Activated effector memory CD4-positive, alpha-beta T cell treated with Interleukin-2 at 50 U/mL for 16 hours (primary cell): ENCODE results near the gene RYR3.
"Not testable (repeated sequence)": the region's sequence is repeated elsewhere in the genome, so short reads cannot be mapped to it uniquely, and the experiment has no call there.

Source experiments
- DNase-seq: peaks from one replicate; pipeline ENCODE4 v3.0.0-alpha.2; 2020

The RYR3 gene

GRCh38 chr15:33795070-33795469 is 484.3 kb downstream of the RYR3 start:
- no peak for DNase-seq

GRCh38 chr15:33797651-33798050 is 486.9 kb downstream of the RYR3 start:
- DNase-seq, result no peak

DNA sequence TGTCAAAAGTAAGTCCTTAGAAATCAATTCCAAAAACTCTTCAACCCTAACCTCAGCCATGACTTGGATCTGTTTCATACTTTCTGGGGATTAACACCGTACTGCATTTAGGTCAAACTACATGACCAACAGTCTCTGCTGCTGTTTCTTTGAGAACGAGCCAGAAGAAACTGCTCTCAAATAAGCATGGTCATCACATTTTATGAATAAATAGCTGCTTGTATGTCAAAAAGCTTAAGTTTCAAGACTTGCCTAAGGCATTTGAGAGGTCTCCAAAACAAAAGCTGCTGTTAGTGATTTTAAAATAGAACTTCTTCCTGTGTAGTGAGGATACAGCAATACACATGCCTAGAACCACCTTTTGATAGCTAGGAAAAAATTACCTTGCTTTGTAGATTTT is 491.2 kb downstream of the RYR3 start:
- DNase-seq, result no peak

DNA sequence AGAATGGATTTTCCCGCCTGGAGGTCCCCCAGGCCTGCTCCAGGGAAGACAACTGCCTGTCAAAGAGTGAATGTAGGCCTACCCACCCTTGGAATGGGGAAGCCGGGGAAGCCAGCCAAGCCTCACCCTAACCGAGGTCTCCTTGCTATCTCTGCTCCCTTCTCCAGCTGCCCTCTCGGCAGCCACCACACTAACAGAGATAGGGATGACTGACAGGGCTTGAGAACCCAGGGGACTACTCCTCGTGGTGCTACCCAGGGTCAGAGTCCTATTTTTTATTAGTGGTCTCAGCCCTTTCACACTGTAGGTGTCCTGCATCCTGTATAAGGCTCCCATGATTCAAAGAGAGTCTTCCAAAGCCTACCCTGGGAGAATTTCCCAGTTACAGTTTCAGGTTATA is 496.9 kb downstream of the RYR3 start:
- DNase-seq, result no peak

- no peak for DNase-seq
Observed at GRCh38 chr15:33808720-33809457, 498.1 kb downstream of the RYR3 start.

DNA sequence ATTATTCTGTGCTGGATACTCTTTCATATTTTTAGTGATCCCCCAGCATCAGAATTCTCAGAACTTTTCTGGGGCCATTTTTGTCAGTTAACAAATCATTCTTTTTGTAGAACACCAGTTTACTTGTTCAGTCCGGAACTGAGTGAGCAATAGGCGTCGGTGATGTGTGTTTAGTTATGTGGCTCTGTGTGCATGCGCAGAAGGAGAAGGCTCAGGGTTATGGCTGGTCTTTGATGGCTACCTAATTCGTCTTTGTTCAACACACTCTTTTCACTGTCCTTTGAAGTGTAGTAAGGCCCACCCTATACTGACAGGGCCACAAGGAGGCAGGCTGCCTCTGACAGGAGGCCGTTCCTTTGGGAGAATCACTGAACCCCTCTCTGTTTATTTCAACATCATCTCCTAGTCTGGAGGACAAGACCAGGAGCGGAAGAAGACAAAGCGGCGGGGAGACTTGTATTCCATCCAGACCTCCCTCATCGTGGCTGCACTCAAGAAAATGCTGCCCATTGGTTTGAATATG is 499.4 kb downstream of the RYR3 start:
- DNase-seq, result no peak

DNA sequence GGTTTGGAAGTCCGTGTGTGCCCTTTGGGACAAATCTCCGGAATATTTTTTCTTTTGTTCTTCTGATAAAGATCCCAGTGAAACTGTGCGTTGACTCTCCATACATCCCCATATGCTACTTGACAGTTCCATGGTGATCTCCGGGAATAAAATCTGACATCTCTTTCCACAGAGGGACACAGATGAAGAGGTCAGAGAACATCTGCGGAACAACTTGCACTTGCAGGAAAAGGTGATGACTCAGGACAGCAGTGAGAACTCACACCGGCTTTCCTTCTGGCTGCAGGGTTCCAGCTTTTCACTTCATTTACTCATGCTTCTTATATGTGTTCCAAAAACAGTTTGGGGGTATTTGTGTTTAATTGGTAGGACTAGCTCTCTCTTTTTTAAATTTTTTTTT is 500.0 kb downstream of the RYR3 start:
- no peak for DNase-seq

DNA sequence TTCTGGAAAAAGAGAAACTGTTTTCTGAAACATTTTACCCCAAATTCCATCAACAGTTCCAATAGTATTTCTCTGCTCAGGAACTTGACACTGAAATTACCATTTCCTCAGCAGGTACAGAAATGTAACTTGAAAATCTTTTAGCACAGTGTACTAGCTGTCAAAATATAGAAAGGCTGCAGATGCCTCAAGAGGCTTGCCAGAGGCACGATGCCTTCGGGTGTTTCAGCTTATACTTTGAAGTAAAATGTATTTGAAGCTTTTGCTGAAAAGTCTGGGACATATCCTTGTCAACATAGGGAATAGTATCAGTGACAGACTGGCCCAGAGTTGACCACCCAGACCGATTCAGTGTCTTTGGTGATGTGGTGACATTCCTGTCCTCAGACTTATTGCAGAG is 503.1 kb downstream of the RYR3 start:
- no peak for DNase-seq

GRCh38 chr15:33819499-33819898 is 508.7 kb downstream of the RYR3 start:
- not testable (repeated sequence) for DNase-seq

DNA sequence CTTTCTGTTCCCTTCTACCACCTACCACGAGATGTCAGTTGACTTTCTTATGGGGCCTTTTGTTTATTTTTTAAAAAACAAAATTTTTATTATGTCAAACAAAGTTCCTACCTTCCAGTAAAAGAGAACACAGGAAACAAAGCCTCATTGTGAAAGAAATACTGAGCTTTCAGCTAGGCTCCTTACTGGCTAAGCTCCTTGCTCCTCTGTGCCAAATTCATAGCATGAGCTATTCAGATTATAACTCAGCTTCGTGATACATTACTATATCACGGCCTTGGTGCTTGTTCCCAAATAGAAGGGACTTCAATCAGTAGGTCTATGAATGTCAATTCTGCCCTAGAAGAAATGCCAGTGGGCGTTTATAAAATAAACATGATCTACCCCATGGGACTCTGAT is 511.7 kb downstream of the RYR3 start:
- DNase-seq, result no peak

DNA sequence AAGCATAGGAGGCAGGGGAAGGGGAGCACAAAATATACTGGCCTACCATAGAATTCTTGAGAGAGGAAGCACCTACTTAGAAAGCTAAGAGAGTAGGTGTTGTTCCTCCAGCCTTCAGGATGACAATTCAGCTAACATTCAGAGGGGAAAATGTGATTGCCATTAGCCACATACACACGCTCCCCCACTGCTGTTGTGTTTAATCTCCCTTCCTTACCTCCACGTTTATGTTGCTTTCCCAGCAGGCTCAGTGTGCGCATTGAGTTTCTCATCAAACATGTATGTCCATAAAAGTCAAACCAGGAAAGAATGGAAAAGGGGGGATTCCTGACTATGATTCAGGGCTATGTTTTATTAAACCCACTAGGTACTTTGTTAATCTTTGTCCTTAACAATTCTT is 512.4 kb downstream of the RYR3 start:
- no peak for DNase-seq

- DNase-seq, result no peak
Observed at GRCh38 chr15:33825453-33825852, 514.7 kb downstream of the RYR3 start.

DNA sequence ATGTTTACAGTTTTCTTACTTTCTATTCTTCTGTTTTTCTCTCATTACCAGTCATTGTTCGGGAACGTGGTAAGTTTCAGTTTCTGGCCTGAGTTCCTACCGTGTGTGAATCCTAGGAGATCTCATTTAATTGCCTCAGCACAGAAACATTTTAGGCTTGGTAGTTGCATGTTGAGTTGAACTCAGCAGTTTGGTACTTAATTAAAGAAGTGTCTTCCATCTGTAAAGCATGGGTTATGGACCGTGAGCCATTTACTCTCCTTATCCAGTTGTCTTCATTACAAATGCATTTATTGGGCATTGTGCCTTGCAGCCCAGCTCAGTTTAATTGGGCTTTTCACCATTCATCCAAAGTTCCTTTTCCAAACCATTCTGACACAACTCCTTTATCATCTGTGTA is 515.4 kb downstream of the RYR3 start:
- DNase-seq, result no peak

- DNase-seq, result no peak
Observed at GRCh38 chr15:33830351-33830750, 519.6 kb downstream of the RYR3 start.

GRCh38 chr15:33831646-33832045 is 520.9 kb downstream of the RYR3 start:
- no peak for DNase-seq

- no peak for DNase-seq
Observed at GRCh38 chr15:33834892-33835743, 524.4 kb downstream of the RYR3 start.

- DNase-seq, result no peak
Observed at GRCh38 chr15:33837294-33837693, 526.5 kb downstream of the RYR3 start.

DNA sequence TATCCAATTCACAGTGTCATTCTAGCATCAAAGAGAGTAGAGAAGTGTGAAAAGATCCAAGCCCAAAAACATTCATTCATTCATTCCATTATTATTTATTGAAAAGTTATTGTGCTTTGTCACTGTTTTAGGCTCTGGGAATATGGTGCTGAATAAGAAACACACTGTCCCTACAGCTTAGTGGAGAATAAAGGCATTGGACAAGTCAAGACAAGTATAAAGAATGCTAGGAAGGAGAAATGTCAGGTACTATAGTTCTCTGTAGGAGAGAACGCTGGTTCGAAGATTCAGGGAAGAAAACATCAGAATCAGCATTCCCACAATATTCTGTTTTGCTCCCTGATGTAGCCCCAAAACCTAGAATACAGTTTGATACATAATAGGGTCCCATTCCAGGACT is 528.8 kb downstream of the RYR3 start:
- DNase-seq, result no peak

GRCh38 chr15:33840615-33841014 is 529.8 kb downstream of the RYR3 start:
- DNase-seq, result no peak

- DNase-seq, result no peak
Observed at GRCh38 chr15:33844186-33844585, 533.4 kb downstream of the RYR3 start.

DNA sequence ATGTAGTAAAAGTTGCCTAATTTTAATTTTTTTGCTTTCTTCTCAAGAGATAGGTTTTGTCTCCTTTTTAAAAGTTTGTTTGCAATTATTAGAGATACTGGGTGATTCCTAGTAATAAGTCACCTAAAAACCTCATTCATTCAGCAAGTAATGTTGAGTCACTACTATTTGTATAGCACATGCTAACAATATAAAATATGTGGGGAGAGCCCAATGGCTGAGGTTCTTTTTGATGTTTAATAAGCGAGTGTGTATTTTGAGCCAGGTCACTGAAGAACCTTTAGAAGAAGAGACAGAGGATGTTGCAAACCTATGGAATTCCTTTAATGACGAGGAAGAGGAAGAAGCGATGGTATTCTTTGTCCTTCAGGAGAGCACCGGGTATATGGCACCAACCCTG is 533.8 kb downstream of the RYR3 start:
- no peak for DNase-seq

- DNase-seq, result no peak
Observed at GRCh38 chr15:33846142-33846541, 535.4 kb downstream of the RYR3 start.

GRCh38 chr15:33846862-33847261 is 536.1 kb downstream of the RYR3 start:
- DNase-seq, result no peak

DNA sequence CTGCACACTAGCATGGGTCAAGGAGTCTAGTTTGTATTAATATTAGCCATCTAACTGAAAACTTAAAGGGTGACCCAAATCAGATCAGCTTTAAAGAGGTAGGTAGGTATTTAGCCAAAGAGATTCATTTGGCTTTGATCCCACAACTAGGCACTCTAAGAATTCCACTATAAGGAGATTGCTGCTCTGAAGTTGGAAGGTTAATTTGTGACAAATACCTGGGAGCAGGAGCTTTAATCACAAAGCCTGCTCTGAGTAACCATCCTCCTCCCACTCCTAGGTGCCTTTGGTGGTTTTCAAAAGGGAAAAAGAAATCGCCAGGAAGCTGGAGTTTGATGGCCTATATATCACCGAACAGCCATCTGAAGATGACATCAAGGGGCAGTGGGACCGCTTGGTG is 537.2 kb downstream of the RYR3 start:
- no peak for DNase-seq
